GM21717 (cell line): ENCODE results near the gene ZNF736.
"Not testable (repeated sequence)": the region's sequence is repeated elsewhere in the genome, so short reads cannot be mapped to it uniquely, and the experiment has no call there.

Experiments used
- ATAC-seq: cut with Tn5 transposase; IDR thresholded peaks from one replicate; pipeline ENCODE4 v1.9.1; 2021; ENCODE audit warnings: mild to moderate bottlenecking, moderate library complexity; ENCODE audit not compliant: unreplicated experiment

The ZNF736 gene

GRCh38 chr7:64313740-64314491 lies at the start of gene ZNF736:
Gene ZNF736, plus strand, starts transcription at chr7:64313961. Its CDS starts 190 bp downstream, at chr7:64314151.
- peak; percentile 100 for ATAC-seq

- ATAC-seq = no peak
Observed at GRCh38 chr7:64266341-64266919, 47.3 kb upstream of the ZNF736 start.

GRCh38 chr7:64277630-64278029 lies 36.1 kb upstream of the ZNF736 start:
- no peak for ATAC-seq

GRCh38 chr7:64294701-64295420 lies 18.9 kb upstream of the ZNF736 start:
- ATAC-seq = no peak

- ATAC-seq = not testable (repeated sequence)
Observed at GRCh38 chr7:64297418-64297817, 16.3 kb upstream of the ZNF736 start.

GRCh38 chr7:64300641-64301405 lies 12.9 kb upstream of the ZNF736 start:
- ATAC-seq = no peak

GRCh38 chr7:64307254-64308015 lies 6.3 kb upstream of the ZNF736 start:
- peak; percentile 98 for ATAC-seq

GRCh38 chr7:64308016-64308270 lies 5.8 kb upstream of the ZNF736 start:
- ATAC-seq = no peak

GRCh38 chr7:64310426-64310825 lies 3.3 kb upstream of the ZNF736 start:
- ATAC-seq = no peak

- no peak for ATAC-seq
Observed at GRCh38 chr7:64312826-64313225, 935 bp upstream of the ZNF736 start.

- ATAC-seq = no peak
Observed at GRCh38 chr7:64314566-64314965, 805 bp downstream of the ZNF736 start.

GRCh38 chr7:64316031-64316742 lies 2.4 kb downstream of the ZNF736 start:
- not testable (repeated sequence) for ATAC-seq

GRCh38 chr7:64320547-64321513 lies 7.1 kb downstream of the ZNF736 start:
- ATAC-seq = no peak

- not testable (repeated sequence) for ATAC-seq
Observed at GRCh38 chr7:64324166-64324565, 10.4 kb downstream of the ZNF736 start.

GRCh38 chr7:64348713-64349210 lies 35.0 kb downstream of the ZNF736 start:
- not testable (repeated sequence) for ATAC-seq

GRCh38 chr7:64359543-64359942 lies 45.8 kb downstream of the ZNF736 start:
- no peak for ATAC-seq

- ATAC-seq = no peak
Observed at GRCh38 chr7:64371116-64371515, 57.4 kb downstream of the ZNF736 start.

- no peak for ATAC-seq
Observed at GRCh38 chr7:64373017-64373416, 59.3 kb downstream of the ZNF736 start.

GRCh38 chr7:64400401-64400800 lies 86.6 kb downstream of the ZNF736 start:
- ATAC-seq = no peak
